IMR-90 (cell line): ENCODE measurements around the gene ESYT1. TPM values are rescaled to one million over a fixed set of nuclear protein-coding genes. Genes with fewer than 3 reads are reported as not detected.

Source experiments
- ATAC-seq: fragments of 200-7000 bp; cut with Tn5 transposase; 2 replicates; pipeline ENCODE4 v1.9.1; 2020; ENCODE audit warnings: low read depth, mild to moderate bottlenecking, moderate library complexity
- BruUV-seq: library from RNA; stranded (reverse); fragments of 400-500 nt; replicated peaks from 2 replicates; lab custom pipeline; 2021; lab: Mats Ljungman, UMichigan
- CTCF ChIA-PET: fragments of 300-600 bp; formaldehyde crosslinking; extraction: SDS; loops from one replicate; lab custom pipeline; 2021; ENCODE audit warnings: antibody characterized with exemption; lab: Yijun Ruan, JAX
- POLR2A ChIA-PET: fragments of 300-600 bp; sonication (Branson Sonifier 250); formaldehyde crosslinking; loops from one replicate; lab custom pipeline; 2022; ENCODE audit warnings: antibody characterized with exemption; ENCODE audit not compliant: unreplicated experiment; lab: Charles Lee
- DNase-seq: peaks from one replicate; pipeline ENCODE4 v3.0.0; 2013
- H2AFZ ChIP-seq: replicated peaks from 2 replicates; pipeline ENCODE3; 2013; ENCODE audit warnings: low read length, mild to moderate bottlenecking; ENCODE audit not compliant: poor library complexity
- H2AK5ac ChIP-seq: 2 replicates; pipeline ENCODE4 v1.6.1; 2013; ENCODE audit warnings: low read depth, low read length, inconsistent platforms
- H2AK9ac ChIP-seq: replicated peaks from 2 replicates; pipeline ENCODE3; 2013; ENCODE audit warnings: mild to moderate bottlenecking, low read depth, low read length, moderate library complexity; ENCODE audit not compliant: poor library complexity
- H2BK120ac ChIP-seq: 2 replicates; pipeline ENCODE4 v1.6.1; 2013; ENCODE audit warnings: low read depth, low read length, inconsistent platforms
- H2BK15ac ChIP-seq: 3 replicates; pipeline ENCODE4 v1.6.1; 2013; ENCODE audit warnings: low read depth, low read length, inconsistent platforms
- H2BK20ac ChIP-seq: 2 replicates; pipeline ENCODE4 v1.6.1; 2013; ENCODE audit warnings: low read depth, mild to moderate bottlenecking, inconsistent platforms, low read length, moderate library complexity
- H2BK5ac ChIP-seq: 2 replicates; pipeline ENCODE4 v1.6.1; 2013; ENCODE audit warnings: mild to moderate bottlenecking, low read depth, low read length, inconsistent platforms; ENCODE audit not compliant: poor library complexity, severe bottlenecking
- H3K14ac ChIP-seq: replicated peaks from 2 replicates; pipeline ENCODE4 v1.6.1; 2013; ENCODE audit warnings: low read depth, low read length, inconsistent platforms
- H3K18ac ChIP-seq: 2 replicates; pipeline ENCODE4 v1.6.1; 2013; ENCODE audit warnings: low read depth, low read length, control low read depth
- H3K23ac ChIP-seq: 2 replicates; pipeline ENCODE4 v1.6.1; 2013; ENCODE audit warnings: low read depth, low read length, inconsistent platforms
- H3K27ac ChIP-seq: 2 replicates; pipeline ENCODE4 v1.5.1; 2013; ENCODE audit warnings: mild to moderate bottlenecking, control low read depth, low read length; ENCODE audit not compliant: insufficient read depth
- H3K27me3 ChIP-seq: 2 replicates; pipeline ENCODE4 v1.6.1; 2013; ENCODE audit warnings: low read length; ENCODE audit not compliant: control insufficient read depth, insufficient read depth
- H3K36me3 ChIP-seq: 2 replicates; pipeline ENCODE4 v1.6.1; 2013; ENCODE audit warnings: low read length, mixed read lengths; ENCODE audit not compliant: control insufficient read depth, insufficient read depth
- H3K4ac ChIP-seq: 2 replicates; pipeline ENCODE4 v1.6.1; 2013; ENCODE audit warnings: low read depth, low read length, inconsistent platforms
- H3K4me1 ChIP-seq: 2 replicates; pipeline ENCODE4 v1.6.1; 2013; ENCODE audit warnings: low read length, mixed read lengths; ENCODE audit not compliant: control insufficient read depth, insufficient read depth
- H3K4me2 ChIP-seq: 2 replicates; pipeline ENCODE4 v1.6.1; 2013; ENCODE audit warnings: low read depth, mild to moderate bottlenecking, control low read depth, low read length, moderate library complexity
- H3K4me3 ChIP-seq: 2 replicates; pipeline ENCODE4 v1.5.1; 2013; ENCODE audit warnings: low read depth, mild to moderate bottlenecking, control low read depth, low read length, moderate library complexity; ENCODE audit not compliant: insufficient read depth
- H3K56ac ChIP-seq: 2 replicates; pipeline ENCODE4 v1.6.1; 2013; ENCODE audit warnings: low read length, inconsistent platforms; ENCODE audit not compliant: insufficient read depth; ENCODE audit errors: extremely low read depth
- H3K79me1 ChIP-seq, 2 experiments: 2 replicates each; pipeline ENCODE4 v1.6.1; 2013; ENCODE audit warnings: low read length in 2 of 2, inconsistent platforms in 1 of 2, low read depth in 1 of 2
- H3K9ac ChIP-seq: 2 replicates; pipeline ENCODE4 v1.6.1; 2013; ENCODE audit warnings: low read depth, low read length, control low read depth
- H3K9me1 ChIP-seq: 2 replicates; pipeline ENCODE4 v1.6.1; 2013; ENCODE audit warnings: low read length, inconsistent platforms; ENCODE audit not compliant: insufficient read depth
- H3K9me3 ChIP-seq: 2 replicates; pipeline ENCODE4 v1.6.1; 2013; ENCODE audit warnings: low read length; ENCODE audit not compliant: control insufficient read depth, insufficient read depth
- H4K20me1 ChIP-seq: 2 replicates; pipeline ENCODE4 v1.6.1; 2013; ENCODE audit warnings: low read length, inconsistent platforms; ENCODE audit not compliant: insufficient read depth
- H4K5ac ChIP-seq: 2 replicates; pipeline ENCODE4 v1.6.1; 2013; ENCODE audit warnings: mild to moderate bottlenecking, low read depth, low read length, control low read depth
- H4K8ac ChIP-seq, 2 experiments: 2 replicates each; pipeline ENCODE4 v1.6.1; 2013; ENCODE audit warnings: low read depth in 2 of 2, low read length in 2 of 2, control low read depth in 1 of 2, inconsistent platforms in 1 of 2
- H4K91ac ChIP-seq: 2 replicates; pipeline ENCODE4 v1.6.1; 2013; ENCODE audit warnings: low read depth, low read length, inconsistent platforms; ENCODE audit not compliant: insufficient read depth
- MAZ ChIP-seq: IDR thresholded peaks from 2 replicates; pipeline ENCODE4 v1.6.1; 2012; ENCODE audit warnings: low read depth, mild to moderate bottlenecking, low read length, improper control_type of control experiment, moderate library complexity, borderline replicate concordance
- WGBS, 2 experiments: methylation state at CpG; one replicate each; pipeline versions ENCODE4 v1.1.5 to v1.1.7; 2013; ENCODE audit warnings: missing lambda C conversion rate in 2 of 2; ENCODE audit not compliant: insufficient read length in 1 of 2; ENCODE audit errors: extremely low coverage in 2 of 2; 5-methylcytosine and 5-hydroxymethylcytosine counted together
- dilution Hi-C: fragments of 300-500 bp; cut with HindIII; formaldehyde crosslinking; loops from one replicate; pipeline ENCODE4 v1.14.3; 2018; ENCODE audit warnings: low sequenced_read_pairs; ENCODE audit not compliant: unreplicated experiment
- in situ Hi-C: fragments of 300-500 bp; cut with MboI; formaldehyde crosslinking; loops from 3 replicates; pipeline ENCODE4 v1.14.3; 2019; ENCODE audit warnings: low sequenced_read_pairs, inconsistent platforms, mixed read lengths
- intact Hi-C: fragments of 100-400 bp; cut with micrococcal nuclease; formaldehyde crosslinking; loops from 2 replicates; pipeline ENCODE4 v1.10.0; 2022
- polyA plus RNA-seq, 3 experiments: library from polyadenylated mRNA; depleted of rRNA; stranded (reverse); fragments of >200 nt; gene quantifications; 2 replicates each; pipeline ENCODE4 v1.2.3, GENCODE V29; 2012; ENCODE audit warnings: low replicate concordance in 1 of 3
- total RNA-seq: library from RNA; depleted of rRNA; stranded (reverse); fragments of >200 nt; gene quantifications from 2 replicates; pipeline ENCODE4 v1.2.3, GENCODE V29; 2012
- TF ChIP-seq, protein P1 (sequence below): fragments of 150-350 bp; IDR thresholded peaks from 2 replicates; pipeline ENCODE4 v1.6.1; 2017; ENCODE audit warnings: mild to moderate bottlenecking, antibody characterized with exemption, low read length, low read depth
- TF ChIP-seq, protein P2 (sequence below): conservative IDR thresholded peaks from 2 replicates; pipeline ENCODE4 v1.5.1; 2012; ENCODE audit warnings: mild to moderate bottlenecking, low read depth, low read length, improper control_type of control experiment

Gene ESYT1
- total and polyA plus RNA-seq, 2 of the 4 experiments (the other 2 are of a cell fraction): 150 to 153 TPM

DNA sequence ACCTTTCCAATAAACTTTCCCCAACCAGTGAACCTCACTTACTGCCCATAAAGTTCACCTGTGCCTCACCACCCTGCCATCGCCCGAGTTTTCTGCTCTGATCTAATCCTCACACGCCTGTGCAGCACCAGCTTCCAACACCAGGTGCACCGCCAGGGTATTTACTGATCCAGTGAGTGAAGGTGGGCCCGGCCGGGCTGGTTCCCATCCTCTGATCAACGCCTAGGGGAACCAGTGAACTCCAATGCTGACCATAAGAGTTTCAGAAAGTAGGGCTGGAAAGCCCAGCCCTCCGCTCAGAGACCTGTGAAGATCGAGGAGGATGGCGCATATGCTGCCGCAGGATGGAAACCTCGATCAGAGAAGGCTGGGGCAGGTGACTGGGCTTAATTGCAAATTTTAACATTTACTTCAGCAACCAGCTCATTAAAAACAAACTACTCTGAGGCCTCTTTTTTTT, 23.6 kb downstream of the ESYT1 start:
- Histone ChIP-seq H3K4me1 (peaks cover 10% of the 10 kb centered on the region), H3K4ac (peak overlapping the region; percentile 88), H2BK120ac (peak overlapping the region; percentile 57), H2BK15ac (peak overlapping the region; percentile 88; the same call in 2 of the 3 replicates), H3K4me2 (peak overlapping the region; percentile 83), H3K9me3 (no peaks in the 10 kb centered on the region), H2BK5ac (peak overlapping the region; percentile 38), H3K79me1 (peaks cover 22 to 47% of the 10 kb centered on the region in 2 experiments), H4K5ac (peak overlapping the region; percentile 91), H3K27me3 (no peaks in the 10 kb centered on the region), H3K9ac (peak overlapping the region; percentile 75), H3K36me3 (peaks cover 7% of the 10 kb centered on the region), H4K91ac (peak overlapping the region; percentile 61), H4K20me1 (no peaks in the 10 kb centered on the region), H3K4me3 (peak overlapping the region; percentile 66), H3K18ac (no peak overlapping the region), H2AK9ac (peak overlapping the region; percentile 100), H3K27ac (peak overlapping the region; percentile 60), H3K23ac (peak overlapping the region; percentile 78), H4K8ac (peak overlapping the region; percentile 97 to 98), H3K14ac (peak overlapping the region; percentile 72), H2AFZ (peak overlapping the region; percentile 93), H3K56ac (peak overlapping the region; percentile 63), H3K9me1 (peaks cover 17% of the 10 kb centered on the region), H2BK20ac (peak overlapping the region; percentile 2; the same call in 1 of the 2 replicates), H2AK5ac (peak overlapping the region; percentile 94)
- in situ Hi-C loops (no loop called here), dilution Hi-C loops (no loop called here), intact Hi-C loops (no loop called here)
- ATAC-seq (peak; percentile 5), DNase-seq (no peak)
- TF ChIP-seq, protein P1, sequence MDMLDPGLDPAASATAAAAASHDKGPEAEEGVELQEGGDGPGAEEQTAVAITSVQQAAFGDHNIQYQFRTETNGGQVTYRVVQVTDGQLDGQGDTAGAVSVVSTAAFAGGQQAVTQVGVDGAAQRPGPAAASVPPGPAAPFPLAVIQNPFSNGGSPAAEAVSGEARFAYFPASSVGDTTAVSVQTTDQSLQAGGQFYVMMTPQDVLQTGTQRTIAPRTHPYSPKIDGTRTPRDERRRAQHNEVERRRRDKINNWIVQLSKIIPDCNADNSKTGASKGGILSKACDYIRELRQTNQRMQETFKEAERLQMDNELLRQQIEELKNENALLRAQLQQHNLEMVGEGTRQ: no peak
- no peak for TF ChIP-seq MAZ
- TF ChIP-seq, protein P2, sequence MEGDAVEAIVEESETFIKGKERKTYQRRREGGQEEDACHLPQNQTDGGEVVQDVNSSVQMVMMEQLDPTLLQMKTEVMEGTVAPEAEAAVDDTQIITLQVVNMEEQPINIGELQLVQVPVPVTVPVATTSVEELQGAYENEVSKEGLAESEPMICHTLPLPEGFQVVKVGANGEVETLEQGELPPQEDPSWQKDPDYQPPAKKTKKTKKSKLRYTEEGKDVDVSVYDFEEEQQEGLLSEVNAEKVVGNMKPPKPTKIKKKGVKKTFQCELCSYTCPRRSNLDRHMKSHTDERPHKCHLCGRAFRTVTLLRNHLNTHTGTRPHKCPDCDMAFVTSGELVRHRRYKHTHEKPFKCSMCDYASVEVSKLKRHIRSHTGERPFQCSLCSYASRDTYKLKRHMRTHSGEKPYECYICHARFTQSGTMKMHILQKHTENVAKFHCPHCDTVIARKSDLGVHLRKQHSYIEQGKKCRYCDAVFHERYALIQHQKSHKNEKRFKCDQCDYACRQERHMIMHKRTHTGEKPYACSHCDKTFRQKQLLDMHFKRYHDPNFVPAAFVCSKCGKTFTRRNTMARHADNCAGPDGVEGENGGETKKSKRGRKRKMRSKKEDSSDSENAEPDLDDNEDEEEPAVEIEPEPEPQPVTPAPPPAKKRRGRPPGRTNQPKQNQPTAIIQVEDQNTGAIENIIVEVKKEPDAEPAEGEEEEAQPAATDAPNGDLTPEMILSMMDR: peak; percentile 6; the same call in 1 of the 2 replicates
- POLR2A ChIA-PET: interaction anchor here (0.6 kb wide), 1 partner anchor 14 kb away, joined by 3 read pairs; no protein-coding TSS in a partner anchor
- WGBS, 2 experiments: 0% methylated on average over 1 of the region's 12 CpGs; no CpG with 5 or more reads in 1 of the 2 experiments
- CTCF ChIA-PET: no interaction called here
- BruUV-seq: no TSS peak
